Stimulated activated CD4-positive, alpha-beta T cell treated with anti-CD3 and anti-CD28 coated beads, Interleukin-1b, Interleukin-23, amount 100 ng/mL, for 1 hour (primary cell): ENCODE measurements around the gene ABCA7.

Source experiments
- DNase-seq, 2 donors: peaks; one replicate each; pipeline ENCODE4 v3.0.0-alpha.2; 2020; ENCODE audit warnings: low read depth in 2 of 2

ABCA7 gene

DNA sequence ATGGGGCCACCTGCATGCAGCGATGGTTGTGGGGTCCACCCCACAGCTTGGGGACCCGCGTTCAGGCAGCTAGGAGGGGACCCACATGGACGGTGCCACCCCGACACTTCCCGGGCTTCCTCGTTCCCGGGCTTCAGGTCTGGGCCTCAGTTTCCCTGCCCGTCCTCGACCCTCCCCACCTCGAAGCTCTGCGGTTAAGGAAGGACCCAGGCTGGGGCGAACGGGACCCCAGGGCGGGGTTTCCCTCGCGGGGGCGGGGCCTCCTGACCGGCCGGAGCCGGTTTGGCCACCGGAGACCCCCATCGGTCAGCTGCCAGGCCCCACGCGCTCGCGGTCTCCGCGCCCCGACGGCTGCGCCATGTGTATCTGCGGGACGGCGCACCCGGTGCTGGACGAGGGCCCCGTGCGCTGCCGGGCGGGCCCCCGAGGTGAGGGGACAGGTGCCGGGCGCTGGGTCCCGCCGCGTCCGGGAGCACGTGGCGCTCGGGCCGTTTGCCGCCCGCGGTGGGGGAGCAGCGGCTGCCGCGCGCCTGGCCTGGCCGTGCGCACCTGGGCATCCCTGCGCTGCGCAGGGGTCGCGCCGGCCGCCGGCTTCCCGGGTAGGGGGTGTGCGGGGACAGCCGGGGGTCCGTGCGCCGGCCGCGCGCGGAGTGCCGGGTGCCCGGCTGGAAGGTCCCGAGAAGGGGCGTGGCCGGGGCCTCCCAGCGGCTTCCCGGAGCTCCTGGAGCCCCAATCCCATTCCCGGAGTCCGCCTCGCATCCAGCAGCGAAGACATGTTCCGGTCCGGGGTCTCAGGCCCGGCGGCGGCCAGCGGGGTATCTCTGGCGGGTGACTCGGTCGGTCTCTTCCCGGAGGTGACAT is 31.3 kb downstream of the ABCA7 start:
- no peak for DNase-seq

DNA sequence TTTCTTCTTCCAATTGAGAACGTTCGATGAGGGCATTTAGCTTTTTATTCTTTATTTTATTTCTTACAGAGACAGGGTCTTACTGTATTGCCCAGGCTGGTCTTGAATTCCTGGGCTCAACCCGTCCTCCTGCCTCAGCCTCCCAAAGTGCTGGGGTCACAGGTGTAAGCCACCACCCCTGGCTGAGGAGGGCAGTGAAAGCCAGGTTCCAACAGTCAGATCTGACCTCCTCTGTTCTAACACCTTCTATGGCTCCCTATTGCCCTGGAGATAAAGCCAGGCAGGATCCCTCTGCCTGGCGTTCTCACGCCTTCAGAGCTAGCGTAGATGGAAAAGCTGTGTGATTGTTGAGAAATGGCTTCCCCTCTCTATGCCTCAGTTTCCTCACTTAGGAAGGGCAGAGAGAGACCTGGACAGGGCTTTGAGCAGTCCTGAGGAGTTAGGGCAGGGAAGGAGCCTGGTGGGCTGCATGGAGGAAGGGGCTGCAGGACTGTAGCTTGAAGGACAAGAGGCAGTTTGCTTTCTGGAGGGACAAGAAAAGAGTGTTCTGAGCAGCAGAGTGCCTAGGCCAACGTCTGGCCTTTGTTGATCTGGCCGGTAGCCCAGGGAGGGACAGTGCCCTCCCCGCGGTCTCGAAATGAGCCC is 32.6 kb downstream of the ABCA7 start:
- DNase-seq: no peak

DNA sequence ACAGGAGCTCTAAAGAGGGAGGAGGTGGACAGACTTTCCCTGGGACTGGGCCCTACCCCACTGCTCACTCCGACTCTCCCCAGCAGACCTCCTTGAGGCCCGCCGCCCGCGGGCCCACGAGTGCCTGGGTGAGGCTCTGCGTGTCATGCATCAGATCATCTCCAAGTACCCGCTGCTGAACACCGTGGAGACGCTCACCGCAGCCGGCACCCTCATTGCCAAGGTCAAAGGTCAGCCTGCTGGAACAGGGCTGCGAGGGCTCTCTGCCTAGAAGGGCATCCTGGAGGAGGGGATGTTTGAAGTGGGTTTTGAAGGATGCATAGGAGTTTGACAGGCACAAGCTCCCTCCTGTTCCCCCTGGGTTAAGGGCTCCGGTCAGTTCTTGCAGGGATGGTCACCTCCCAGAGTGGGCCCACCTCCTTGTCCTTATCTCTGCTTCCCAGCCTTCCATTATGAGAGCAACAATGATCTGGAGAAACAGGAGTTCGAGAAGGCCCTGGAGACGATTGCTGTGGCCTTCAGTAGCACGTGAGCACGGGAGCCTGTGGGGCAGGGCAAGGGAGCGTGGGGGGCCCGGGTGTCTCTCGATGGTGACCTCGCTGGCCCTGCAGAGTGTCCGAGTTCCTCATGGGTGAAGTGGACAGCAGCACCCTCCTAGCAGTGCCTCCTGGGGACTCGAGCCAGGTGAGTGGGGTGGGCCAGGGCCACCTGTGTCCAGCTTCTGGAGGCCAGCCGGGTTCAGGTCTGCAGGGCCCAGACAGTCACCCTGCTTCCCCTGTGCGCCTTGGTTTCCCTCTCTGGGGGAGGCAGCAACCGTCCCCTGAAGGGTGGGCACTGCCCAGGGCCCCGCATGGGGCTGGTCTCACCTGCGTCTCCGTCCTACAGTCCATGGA is 33.4 kb downstream of the ABCA7 start:
- DNase-seq: no peak

DNA sequence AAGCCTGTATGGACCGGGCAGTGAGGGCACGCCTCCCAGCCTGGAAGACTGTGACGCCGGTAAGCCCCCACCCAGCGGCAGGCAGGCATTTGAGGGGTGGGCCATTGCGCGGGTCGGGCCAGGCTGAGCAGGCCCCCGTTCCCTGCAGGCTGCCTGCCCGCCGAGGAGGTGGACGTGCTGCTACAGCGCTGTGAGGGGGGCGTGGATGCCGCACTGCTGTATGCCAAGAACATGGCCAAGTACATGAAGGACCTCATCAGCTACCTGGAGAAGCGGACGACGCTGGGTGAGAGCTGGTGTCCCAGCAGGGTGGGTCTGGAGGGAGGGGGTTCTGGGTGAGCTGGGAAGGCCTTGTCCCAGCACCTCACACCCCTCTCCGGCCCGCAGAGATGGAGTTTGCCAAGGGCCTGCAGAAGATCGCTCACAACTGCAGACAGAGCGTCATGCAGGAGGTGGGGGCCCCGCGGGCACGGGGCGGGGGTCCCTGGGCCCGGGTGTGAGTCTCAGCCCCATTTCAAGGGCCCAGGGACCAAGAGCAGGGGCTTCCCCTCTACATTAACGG is 34.1 kb downstream of the ABCA7 start:
- DNase-seq: no peak

DNA sequence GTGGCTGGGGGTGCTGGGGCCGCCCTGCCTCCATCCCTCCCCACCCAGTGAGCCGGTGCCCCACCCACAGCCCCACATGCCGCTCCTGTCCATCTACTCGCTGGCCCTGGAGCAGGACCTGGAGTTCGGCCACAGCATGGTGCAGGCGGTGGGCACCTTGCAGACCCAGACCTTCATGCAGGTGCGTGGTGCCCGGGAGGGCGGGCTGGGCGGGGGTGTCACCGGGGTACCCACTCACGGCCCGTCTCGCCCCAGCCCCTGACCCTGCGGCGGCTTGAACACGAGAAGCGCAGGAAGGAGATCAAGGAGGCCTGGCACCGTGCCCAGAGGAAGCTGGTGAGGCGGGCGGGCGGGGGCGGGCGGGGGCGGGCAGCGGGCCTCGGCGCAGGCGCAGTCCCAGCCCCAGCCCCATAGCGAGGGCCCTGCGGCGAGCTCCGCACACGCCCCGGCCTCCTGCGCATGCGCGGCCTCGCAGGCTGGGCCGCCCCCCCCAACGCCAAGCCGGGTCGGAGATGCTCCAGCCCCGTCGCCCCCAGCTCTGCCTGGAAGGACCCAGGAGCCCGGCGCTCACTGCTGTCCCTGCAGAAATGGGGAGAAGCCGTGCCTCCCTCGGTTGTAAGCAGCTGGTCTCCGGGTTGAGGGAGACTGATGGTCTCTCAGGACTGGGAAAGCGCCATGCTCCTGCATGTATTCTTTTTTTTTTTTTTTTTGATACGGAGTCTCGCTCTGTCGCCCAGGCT is 34.8 kb downstream of the ABCA7 start:
- peak; percentile 67 to 92 for DNase-seq

DNA sequence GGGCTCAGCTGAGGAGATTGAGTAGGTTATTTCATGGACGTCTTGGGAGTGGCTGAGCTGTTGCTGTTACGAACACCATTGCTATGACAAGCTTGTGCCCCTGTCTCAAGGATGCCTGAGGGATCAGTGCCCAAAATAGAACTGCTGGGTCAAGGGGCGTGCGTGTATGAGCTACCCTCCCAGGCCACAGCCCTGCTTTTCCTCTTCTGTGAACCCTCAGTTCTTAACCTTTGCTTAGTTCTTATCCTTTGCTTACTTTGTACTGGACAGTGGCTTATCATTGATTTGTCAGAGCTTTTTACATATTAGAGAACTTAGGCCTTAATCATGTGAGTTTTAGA is 36.1 kb downstream of the ABCA7 start:
- no peak for DNase-seq

DNA sequence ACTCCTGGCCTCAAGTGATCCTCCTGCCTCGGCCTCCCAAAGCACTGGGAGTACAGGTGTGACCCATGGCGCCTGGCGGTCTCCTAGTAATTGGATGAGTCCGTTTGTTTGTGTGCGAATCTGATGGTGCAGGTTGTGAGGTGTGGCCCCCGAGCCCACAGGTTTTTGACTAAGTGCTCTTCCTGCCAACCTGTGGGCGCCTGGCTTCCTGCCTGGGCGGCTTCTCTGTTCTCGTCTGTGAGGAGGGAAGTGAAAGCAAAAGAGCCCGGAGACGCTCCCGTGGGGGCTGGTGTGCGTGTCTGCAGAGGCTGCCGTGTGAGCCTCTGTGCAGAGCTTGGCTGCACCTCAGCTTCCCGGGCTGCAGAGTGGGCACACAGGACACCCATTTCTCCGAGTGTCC is 37.0 kb downstream of the ABCA7 start:
- DNase-seq: peak; percentile 76 to 84

DNA sequence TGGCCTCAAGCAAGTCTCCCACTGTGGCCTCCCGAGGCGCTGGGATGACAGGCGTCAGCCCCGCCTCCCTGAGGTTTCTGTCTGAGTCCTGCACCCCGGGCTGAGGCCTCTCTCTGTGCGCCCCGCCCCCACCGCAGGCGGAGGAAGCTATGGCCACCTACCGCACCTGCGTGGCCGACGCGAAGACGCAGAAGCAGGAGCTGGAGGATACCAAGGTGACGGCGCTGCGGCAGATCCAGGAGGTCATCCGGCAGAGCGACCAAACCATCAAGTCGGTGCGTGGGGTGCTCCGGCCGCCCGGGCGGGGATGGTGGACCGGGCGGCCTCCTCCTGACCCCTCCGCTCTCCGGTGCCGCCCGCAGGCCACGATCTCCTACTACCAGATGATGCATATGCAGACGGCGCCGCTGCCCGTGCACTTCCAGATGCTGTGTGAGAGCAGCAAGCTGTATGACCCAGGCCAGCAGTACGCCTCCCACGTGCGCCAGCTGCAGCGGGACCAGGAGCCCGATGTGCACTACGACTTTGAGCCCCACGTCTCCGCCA is 39.7 kb downstream of the ABCA7 start:
- no peak for DNase-seq

DNA sequence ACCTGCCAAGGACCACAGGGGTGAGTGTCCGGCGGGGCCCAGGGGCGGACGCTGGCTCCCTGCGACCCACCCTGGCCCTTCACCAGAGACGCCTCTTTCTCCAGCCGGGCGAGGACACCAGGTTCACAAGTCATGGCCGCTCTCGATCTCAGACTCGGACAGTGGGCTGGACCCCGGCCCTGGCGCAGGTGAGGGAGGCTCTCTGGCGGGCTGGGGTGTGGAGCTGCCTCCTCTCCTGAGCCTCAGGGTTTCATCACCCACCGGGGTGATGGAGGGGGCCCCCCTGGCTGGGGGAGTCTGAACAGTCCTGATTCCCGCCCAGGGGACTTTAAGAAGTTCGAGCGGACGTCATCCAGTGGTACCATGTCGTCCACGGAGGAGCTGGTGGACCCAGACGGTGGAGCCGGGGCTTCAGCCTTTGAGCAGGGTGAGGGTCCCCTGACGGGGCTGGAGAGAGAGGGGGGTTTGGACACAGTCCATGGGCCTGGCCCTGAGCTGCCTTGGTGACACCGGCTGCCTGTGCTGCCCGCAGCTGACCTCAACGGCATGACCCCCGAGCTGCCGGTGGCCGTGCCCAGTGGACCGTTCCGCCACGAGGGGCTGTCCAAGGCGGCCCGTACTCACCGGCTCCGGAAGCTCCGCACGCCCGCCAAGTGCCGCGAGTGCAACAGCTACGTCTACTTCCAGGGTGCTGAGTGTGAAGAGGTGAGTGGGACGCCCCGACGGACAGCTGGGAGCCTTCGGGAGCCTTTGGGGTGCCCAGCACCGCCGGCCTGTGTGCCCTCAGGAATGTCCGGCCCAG is 40.7 kb downstream of the ABCA7 start:
- DNase-seq: no peak

DNA sequence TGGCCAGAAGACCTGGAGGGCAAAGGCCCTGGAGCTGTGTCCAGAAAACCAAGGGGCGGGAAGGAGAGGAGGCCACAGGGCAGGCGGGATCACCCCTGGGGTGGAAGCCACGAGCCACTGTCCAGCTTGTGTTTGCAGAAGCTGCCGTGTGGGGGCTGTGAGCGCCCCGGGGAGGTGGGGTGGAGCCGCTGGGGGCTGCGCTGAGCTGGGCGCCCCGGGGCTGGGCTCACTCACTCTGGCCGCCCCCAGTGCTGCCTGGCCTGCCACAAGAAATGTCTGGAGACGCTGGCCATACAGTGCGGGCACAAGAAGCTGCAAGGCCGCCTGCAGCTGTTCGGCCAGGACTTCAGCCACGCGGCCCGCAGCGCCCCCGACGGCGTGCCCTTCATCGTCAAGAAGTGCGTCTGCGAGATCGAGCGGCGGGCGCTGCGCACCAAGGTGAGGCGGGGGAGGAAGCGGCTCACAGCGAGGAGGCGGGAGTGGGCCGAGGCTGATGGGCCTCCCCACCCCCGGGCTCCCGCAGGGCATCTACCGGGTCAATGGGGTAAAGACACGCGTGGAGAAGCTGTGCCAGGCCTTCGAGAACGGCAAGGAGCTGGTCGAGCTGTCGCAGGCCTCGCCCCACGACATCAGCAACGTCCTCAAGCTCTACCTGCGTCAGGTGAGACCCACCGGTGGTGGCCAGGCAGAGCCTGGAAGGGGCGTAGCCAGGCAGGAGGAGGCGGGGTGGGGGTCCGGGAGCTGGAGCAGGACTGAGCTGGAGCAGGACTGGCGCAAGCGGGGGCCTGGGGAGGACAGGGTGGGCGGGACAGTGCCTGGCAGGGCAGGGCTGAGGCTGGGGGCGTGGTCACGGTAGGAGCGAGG is 41.6 kb downstream of the ABCA7 start:
- DNase-seq: no peak

DNA sequence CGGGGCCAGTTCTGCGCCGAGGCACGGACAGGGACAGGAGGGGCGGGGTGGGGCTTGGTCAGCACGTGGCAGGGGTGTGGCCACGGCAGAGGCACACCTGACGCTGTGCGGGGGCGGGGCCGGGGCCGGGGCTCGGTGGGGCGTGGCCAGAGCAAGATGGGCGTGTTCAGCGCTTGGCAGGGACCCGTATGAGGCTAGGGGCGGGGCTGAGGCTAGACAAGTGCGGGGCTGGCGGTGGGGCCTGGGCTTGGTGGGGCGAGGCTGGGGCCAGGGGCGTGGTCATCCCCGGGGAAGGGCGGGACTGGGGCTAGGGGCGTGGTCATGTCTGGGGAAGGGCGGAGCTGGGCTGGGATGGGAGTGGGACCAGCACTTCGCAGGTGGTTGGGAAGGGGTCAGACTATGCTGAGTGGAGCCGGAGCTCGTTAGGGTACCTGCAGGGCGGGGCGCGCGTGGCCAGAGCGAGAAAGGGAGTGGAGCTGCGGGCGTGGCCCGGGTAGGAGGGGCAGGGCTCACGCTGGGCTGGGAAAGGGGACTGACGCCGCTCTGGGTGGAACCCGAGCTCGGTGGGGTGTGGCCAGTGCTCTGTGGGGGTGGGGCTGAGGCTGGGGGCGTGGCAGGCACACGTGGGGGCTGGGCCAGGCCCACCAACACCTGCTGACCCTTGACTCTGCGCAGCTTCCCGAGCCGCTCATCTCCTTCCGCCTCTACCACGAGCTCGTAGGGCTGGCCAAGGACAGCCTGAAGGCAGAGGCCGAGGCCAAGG is 42.4 kb downstream of the ABCA7 start:
- peak; percentile 50 to 72 for DNase-seq

DNA sequence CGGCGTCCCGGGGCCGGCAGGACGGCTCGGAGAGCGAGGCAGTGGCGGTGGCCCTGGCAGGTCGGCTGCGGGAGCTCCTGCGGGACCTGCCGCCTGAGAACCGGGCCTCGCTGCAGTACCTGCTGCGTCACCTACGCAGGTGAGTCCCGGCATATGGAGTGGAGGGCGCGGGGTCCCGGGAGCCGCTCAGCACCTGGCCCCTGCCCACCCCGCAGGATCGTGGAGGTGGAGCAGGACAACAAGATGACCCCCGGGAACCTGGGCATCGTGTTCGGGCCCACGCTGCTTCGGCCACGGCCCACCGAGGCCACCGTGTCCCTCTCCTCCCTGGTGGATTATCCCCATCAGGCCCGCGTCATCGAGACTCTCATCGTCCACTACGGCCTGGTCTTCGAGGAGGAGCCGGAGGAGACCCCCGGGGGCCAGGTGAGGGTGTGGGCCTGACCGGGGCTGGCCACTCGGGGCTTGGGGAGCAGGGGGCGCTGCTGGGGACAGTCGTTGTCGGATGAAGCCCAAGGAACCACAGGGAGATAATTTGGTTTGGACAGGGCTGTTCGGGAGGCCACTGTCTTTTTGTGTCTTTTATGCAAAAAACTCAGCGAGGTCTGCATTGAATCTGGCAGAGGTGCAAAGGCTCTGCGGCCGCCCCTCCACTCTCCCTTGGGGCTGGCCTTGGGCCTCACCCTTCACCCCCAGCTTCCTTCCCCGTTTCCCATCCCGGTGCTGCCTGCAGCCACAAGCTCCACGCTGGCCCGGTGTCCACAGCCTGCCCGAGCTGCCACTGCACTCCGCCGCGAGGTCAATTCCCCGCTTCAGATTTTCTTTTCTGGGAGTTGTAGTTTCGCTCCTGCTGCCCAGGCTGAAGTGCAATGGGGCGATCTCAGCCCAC is 43.3 kb downstream of the ABCA7 start:
- DNase-seq: no peak

DNA sequence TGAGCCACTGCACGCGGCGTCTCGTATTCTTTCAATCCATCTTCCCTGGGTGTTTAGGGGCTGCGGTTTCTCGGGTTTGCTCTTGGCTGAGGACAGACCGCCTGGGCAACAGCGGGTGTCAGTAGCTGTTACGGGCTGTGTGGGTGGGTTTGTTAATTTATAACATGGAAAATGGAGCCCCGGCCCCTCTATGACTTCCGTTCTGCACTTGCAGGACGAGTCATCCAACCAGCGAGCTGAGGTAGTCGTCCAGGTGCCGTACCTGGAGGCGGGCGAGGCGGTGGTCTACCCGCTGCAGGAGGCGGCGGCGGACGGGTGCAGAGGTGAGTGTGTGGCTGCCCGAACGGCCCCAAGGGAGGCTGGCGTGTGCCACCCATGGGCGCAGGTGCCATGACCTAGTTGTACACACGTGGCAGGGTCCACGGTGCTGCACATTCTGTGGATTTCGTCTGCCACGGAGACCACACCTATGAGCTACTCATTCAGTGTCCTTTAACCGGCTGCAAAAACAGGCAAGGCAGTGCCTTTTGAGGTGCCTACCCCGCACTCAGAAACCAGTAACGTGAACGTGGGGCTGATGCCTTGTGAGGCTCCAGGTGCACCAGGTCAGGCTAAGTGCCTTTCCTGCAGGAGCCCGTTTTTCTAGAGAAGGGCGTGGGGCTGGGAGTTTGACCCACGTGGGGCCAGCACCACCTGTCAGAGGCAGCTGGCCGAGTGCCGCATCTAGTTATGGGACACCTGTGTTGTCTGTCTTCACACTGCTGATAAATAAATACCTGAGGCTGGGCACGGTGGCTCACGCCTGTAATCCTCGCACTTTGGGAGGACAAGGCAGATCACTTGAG is 44.3 kb downstream of the ABCA7 start:
- no peak for DNase-seq

DNA sequence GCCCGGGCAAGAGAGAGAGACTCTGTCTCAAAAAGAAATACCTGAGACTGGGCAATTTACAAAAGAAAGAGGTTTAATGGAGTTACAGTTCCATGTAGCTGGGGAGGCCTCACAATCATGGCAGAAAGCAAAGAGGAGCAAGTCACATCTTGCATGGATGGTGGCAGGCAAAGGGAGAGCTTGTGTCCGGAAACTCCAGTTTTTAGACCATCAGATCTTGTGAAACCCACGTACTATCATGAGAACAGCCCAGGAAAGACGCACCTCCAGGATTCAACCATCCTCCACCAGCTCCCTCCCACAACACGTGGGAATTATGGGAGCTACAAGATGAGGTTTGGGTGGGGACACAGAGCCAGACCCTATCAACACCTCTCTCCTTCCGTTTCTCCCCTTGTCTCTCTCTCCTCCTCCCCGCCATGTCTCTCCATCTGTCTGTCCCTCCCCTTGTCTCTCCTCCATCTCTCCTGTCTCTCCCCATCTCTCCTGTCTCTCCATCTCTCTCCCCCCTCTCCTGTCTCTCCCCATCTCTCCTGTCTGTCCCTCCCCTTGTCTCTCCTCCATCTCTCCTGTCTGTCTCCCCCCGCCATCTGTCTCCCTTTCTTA is 45.2 kb downstream of the ABCA7 start:
- no peak for DNase-seq

DNA sequence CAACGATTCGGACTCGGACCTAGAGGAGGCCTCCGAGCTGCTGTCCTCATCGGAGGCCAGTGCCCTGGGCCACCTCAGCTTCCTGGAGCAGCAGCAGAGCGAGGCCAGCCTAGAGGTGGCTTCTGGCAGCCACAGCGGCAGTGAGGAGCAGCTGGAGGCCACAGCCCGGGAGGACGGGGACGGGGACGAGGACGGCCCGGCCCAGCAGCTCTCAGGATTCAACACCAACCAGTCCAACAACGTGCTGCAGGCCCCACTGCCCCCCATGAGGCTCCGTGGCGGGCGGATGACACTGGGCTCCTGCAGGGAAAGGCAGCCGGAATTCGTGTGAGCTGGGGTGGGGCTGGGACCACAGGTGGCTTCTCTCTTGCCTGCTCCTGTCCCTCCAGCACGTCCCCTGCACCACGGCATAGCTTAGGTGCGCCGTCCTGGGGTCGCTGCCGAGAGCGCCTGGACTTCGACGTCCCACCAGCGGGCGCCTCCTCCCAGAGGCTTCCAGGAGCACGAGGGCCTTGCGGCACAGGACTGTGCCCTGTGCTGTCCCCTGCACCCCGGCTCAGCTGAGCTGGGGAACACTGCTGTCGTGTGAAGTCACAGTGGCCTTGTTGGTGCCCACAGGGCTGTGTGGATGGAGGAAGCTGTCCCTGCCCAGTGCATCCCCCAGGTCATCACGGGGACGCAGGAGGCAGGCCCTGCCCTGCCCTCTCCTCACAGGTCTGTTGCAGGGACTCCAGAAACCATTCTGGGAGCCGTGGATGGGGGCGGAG is 46.0 kb downstream of the ABCA7 start:
- DNase-seq: no peak
